Activated T-helper 17 cell treated with anti-CD3 and anti-CD28 coated beads, Interleukin-2, amount 50 U/mL, for 72 hours (primary cell): Measurements from ENCODE around the gene ARFGAP1. TPM values are rescaled to one million over a fixed set of nuclear protein-coding genes. Genes with fewer than 3 reads are reported as not detected.

Experiments
- ATAC-seq: fragments of 150-1000 bp; cut with Tn5 transposase; replicated peaks from 2 replicates; pipeline ENCODE4 v1.10.0; 2021; ENCODE audit warnings: mild to moderate bottlenecking, moderate library complexity
- H3K27ac Mint-ChIP-seq: one replicate; pipeline ENCODE4 v1.8.0; 2022; ENCODE audit warnings: mixed read lengths
- H3K27me3 Mint-ChIP-seq: one replicate; pipeline ENCODE4 v1.8.0; 2022; ENCODE audit warnings: mixed read lengths
- H3K36me3 Mint-ChIP-seq: one replicate; pipeline ENCODE4 v1.8.0; 2022; ENCODE audit warnings: low read depth, mild to moderate bottlenecking, mixed read lengths
- H3K4me1 Mint-ChIP-seq: one replicate; pipeline ENCODE4 v1.8.0; 2022; ENCODE audit warnings: mixed read lengths
- H3K4me3 Mint-ChIP-seq: one replicate; pipeline ENCODE4 v1.8.0; 2022; ENCODE audit warnings: mild to moderate bottlenecking, mixed read lengths
- H3K9me3 Mint-ChIP-seq: one replicate; pipeline ENCODE4 v1.8.0; 2022; ENCODE audit warnings: mixed read lengths
- total RNA-seq, 2 donors: library from RNA; stranded (reverse); gene quantifications; one replicate each; pipeline ENCODE4 v1.2.3, GENCODE V29; 2022

The ARFGAP1 gene
- total RNA-seq, 2 donors from 2014 or later: 63.1 to 70.5 TPM

GRCh38 chr20:63235399-63235983 is 37.1 kb upstream of the ARFGAP1 start, which contains the start of gene BIRC7:
Gene BIRC7 (plus strand): TSS chr20:63235905. CDS start chr20:63236097, 192 bp downstream.
- ATAC-seq: peak; percentile 45

GRCh38 chr20:63236116-63236837 is 36.3 kb upstream of the ARFGAP1 start:
- ATAC-seq: no peak
- Mint-ChIP-seq H3K27me3 (peaks cover 10% of the 10 kb centered on the region), H3K27ac (no peak overlapping the region), H3K4me3 (no peak overlapping the region), H3K36me3 (no peaks in the 10 kb centered on the region), H3K4me1 (no peaks in the 10 kb centered on the region), H3K9me3 (no peaks in the 10 kb centered on the region)

More at GRCh38 chr20:63235399-63235983, 37.1 kb upstream of the ARFGAP1 start, which contains the start of gene BIRC7:
- peaks cover 16% of the 10 kb centered on the region for H3K27me3 Mint-ChIP-seq
- H3K4me1 Mint-ChIP-seq: no peaks in the 10 kb centered on the region
- H3K36me3 Mint-ChIP-seq: no peaks in the 10 kb centered on the region
- no peak within 1 kb of the TSS for H3K4me3 Mint-ChIP-seq
- no peaks in the 10 kb centered on the region for H3K9me3 Mint-ChIP-seq
- H3K27ac Mint-ChIP-seq: no peak within 1 kb of the TSS

- H3K27ac Mint-ChIP-seq: no peak overlapping the region
- no peaks in the 10 kb centered on the region for H3K4me1 Mint-ChIP-seq
- no peak overlapping the region for H3K4me3 Mint-ChIP-seq
- no peaks in the 10 kb centered on the region for H3K36me3 Mint-ChIP-seq
- no peak for ATAC-seq
- no peaks in the 10 kb centered on the region for H3K9me3 Mint-ChIP-seq
- no peaks in the 10 kb centered on the region for H3K27me3 Mint-ChIP-seq
Measured at GRCh38 chr20:63238031-63238430, 34.6 kb upstream of the ARFGAP1 start.

- H3K9me3 Mint-ChIP-seq: no peaks in the 10 kb centered on the region
- no peak overlapping the region for H3K27ac Mint-ChIP-seq
- no peaks in the 10 kb centered on the region for H3K27me3 Mint-ChIP-seq
- no peaks in the 10 kb centered on the region for H3K36me3 Mint-ChIP-seq
- H3K4me3 Mint-ChIP-seq: no peak overlapping the region
- ATAC-seq: no peak
- H3K4me1 Mint-ChIP-seq: no peaks in the 10 kb centered on the region
Measured at GRCh38 chr20:63238514-63239125, 34.0 kb upstream of the ARFGAP1 start.

GRCh38 chr20:63239431-63239830 is 33.2 kb upstream of the ARFGAP1 start:
- Mint-ChIP-seq H3K27me3 (no peaks in the 10 kb centered on the region), H3K36me3 (no peaks in the 10 kb centered on the region), H3K4me1 (no peaks in the 10 kb centered on the region), H3K9me3 (no peaks in the 10 kb centered on the region), H3K27ac (no peak overlapping the region), H3K4me3 (no peak overlapping the region)
- ATAC-seq: no peak

- Mint-ChIP-seq H3K4me1 (no peaks in the 10 kb centered on the region), H3K9me3 (no peaks in the 10 kb centered on the region), H3K36me3 (no peaks in the 10 kb centered on the region), H3K27ac (no peak overlapping the region), H3K4me3 (no peak overlapping the region), H3K27me3 (no peaks in the 10 kb centered on the region)
- no peak for ATAC-seq
Measured at GRCh38 chr20:63240004-63240403, 32.6 kb upstream of the ARFGAP1 start.

- Mint-ChIP-seq H3K4me1 (no peaks in the 10 kb centered on the region), H3K27ac (no peak overlapping the region), H3K4me3 (no peak overlapping the region), H3K9me3 (no peaks in the 10 kb centered on the region), H3K27me3 (peaks cover 6% of the 10 kb centered on the region), H3K36me3 (no peaks in the 10 kb centered on the region)
- ATAC-seq: no peak
Measured at GRCh38 chr20:63241272-63241671, 31.3 kb upstream of the ARFGAP1 start.

GRCh38 chr20:63242736-63243135 is 29.9 kb upstream of the ARFGAP1 start:
- Mint-ChIP-seq H3K9me3 (no peaks in the 10 kb centered on the region), H3K27me3 (peaks cover 6% of the 10 kb centered on the region), H3K27ac (no peak overlapping the region), H3K4me1 (no peaks in the 10 kb centered on the region), H3K4me3 (no peak overlapping the region), H3K36me3 (no peaks in the 10 kb centered on the region)
- no peak for ATAC-seq

- no peaks in the 10 kb centered on the region for H3K36me3 Mint-ChIP-seq
Measured at GRCh38 chr20:63243604-63244247, 28.9 kb upstream of the ARFGAP1 start.

GRCh38 chr20:63244468-63244867 is 28.1 kb upstream of the ARFGAP1 start:
- H3K27ac Mint-ChIP-seq: no peak overlapping the region

More at GRCh38 chr20:63243604-63244247, 28.9 kb upstream of the ARFGAP1 start:
- no peaks in the 10 kb centered on the region for H3K9me3 Mint-ChIP-seq
- no peak for ATAC-seq
- no peaks in the 10 kb centered on the region for H3K4me1 Mint-ChIP-seq
- H3K27me3 Mint-ChIP-seq: peaks cover 11% of the 10 kb centered on the region
- no peak overlapping the region for H3K27ac Mint-ChIP-seq
- H3K4me3 Mint-ChIP-seq: no peak overlapping the region

GRCh38 chr20:63246490-63247288 is 25.9 kb upstream of the ARFGAP1 start:
- no peak overlapping the region for H3K27ac Mint-ChIP-seq
- no peak overlapping the region for H3K4me3 Mint-ChIP-seq
- H3K36me3 Mint-ChIP-seq: no peaks in the 10 kb centered on the region
- H3K9me3 Mint-ChIP-seq: no peaks in the 10 kb centered on the region
- ATAC-seq: no peak
- peaks cover 18% of the 10 kb centered on the region for H3K27me3 Mint-ChIP-seq
- no peaks in the 10 kb centered on the region for H3K4me1 Mint-ChIP-seq

More at GRCh38 chr20:63244468-63244867, 28.1 kb upstream of the ARFGAP1 start:
- no peak overlapping the region for H3K4me3 Mint-ChIP-seq
- no peaks in the 10 kb centered on the region for H3K36me3 Mint-ChIP-seq
- peaks cover 14% of the 10 kb centered on the region for H3K27me3 Mint-ChIP-seq
- ATAC-seq: no peak
- H3K4me1 Mint-ChIP-seq: no peaks in the 10 kb centered on the region
- H3K9me3 Mint-ChIP-seq: no peaks in the 10 kb centered on the region

GRCh38 chr20:63247671-63248228 is 24.9 kb upstream of the ARFGAP1 start:
- no peaks in the 10 kb centered on the region for H3K36me3 Mint-ChIP-seq

GRCh38 chr20:63248835-63249591 is 23.6 kb upstream of the ARFGAP1 start:
- no peaks in the 10 kb centered on the region for H3K4me1 Mint-ChIP-seq
- peaks cover 28% of the 10 kb centered on the region for H3K27me3 Mint-ChIP-seq
- H3K27ac Mint-ChIP-seq: no peak overlapping the region
- no peaks in the 10 kb centered on the region for H3K36me3 Mint-ChIP-seq
- H3K4me3 Mint-ChIP-seq: no peak overlapping the region
- H3K9me3 Mint-ChIP-seq: no peaks in the 10 kb centered on the region
- no peak for ATAC-seq

More at GRCh38 chr20:63247671-63248228, 24.9 kb upstream of the ARFGAP1 start:
- H3K27ac Mint-ChIP-seq: no peak overlapping the region
- peaks cover 23% of the 10 kb centered on the region for H3K27me3 Mint-ChIP-seq
- no peaks in the 10 kb centered on the region for H3K4me1 Mint-ChIP-seq
- no peak for ATAC-seq
- H3K9me3 Mint-ChIP-seq: no peaks in the 10 kb centered on the region
- no peak overlapping the region for H3K4me3 Mint-ChIP-seq
